Measurements from ENCODE around the gene SPEF2. TPM values are rescaled to one million over a fixed set of nuclear protein-coding genes. Genes with fewer than 3 reads are reported as not detected.

The SPEF2 gene
- total and polyA plus RNA-seq, 2 donors from 2014 or later = 7.1 to 19.1 TPM

GRCh38 chr5:35745660-35746059, 128.0 kb downstream of the SPEF2 start:
- Histone ChIP-seq H3K27me3 (ENCODE audit: control insufficient read depth, insufficient read depth, low read length) (no peaks in the 10 kb centered on the region), H3K4me3 (ENCODE audit: low read length in 3 of 3) (no peak overlapping the region), H3K9me3 (ENCODE audit: control insufficient read depth in 2 of 3, insufficient read depth in 1 of 3, low read length in 3 of 3) (no peaks in the 10 kb centered on the region), H3K4me1 (ENCODE audit: control insufficient read depth in 2 of 3, insufficient read depth in 2 of 3, low read depth in 1 of 3, low read length in 3 of 3) (no peaks in the 10 kb centered on the region), H3K36me3 (ENCODE audit: control insufficient read depth in 2 of 3, insufficient read depth in 3 of 3, low read length in 3 of 3) (no peaks in the 10 kb centered on the region), H3K9ac (ENCODE audit: low read length in 3 of 3) (no peak overlapping the region), H3K27ac (ENCODE audit: low read depth in 2 of 2, low read length in 2 of 2) (no peak overlapping the region)
- FAIRE-seq (no peak), DNase-seq (no peak)
- intact Hi-C loops (cut with DNase I) = no loop called here
- TF ChIP-seq CTCF (IDR thresholded peaks at IDR 0.05; ENCODE audit: borderline replicate concordance, extremely low read depth, insufficient read depth) = no peak

DNA sequence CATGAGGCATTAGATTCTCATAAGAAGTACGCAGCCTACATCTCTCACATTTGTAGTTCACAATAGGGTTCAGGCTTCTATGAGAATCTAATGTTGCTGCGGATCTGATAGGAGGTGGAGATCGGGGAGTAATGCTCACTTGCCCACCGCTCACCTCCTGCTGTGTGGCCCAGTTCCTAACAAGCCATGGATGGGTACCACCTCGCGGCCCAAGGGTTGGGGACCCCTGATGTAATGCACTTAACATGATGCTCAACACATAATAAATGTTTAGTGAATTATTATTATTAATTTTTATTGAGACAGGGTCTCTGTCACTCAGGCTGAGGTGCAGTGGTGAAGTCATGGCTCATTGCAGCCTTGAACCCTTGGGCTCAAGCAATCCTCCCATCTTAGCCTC, 134.3 kb downstream of the SPEF2 start:
- Histone ChIP-seq H3K4me3 (ENCODE audit: low read length in 3 of 3) (no peak overlapping the region), H3K27ac (ENCODE audit: low read depth in 2 of 2, low read length in 2 of 2) (no peak overlapping the region), H3K9ac (ENCODE audit: low read length in 3 of 3) (no peak overlapping the region), H3K36me3 (ENCODE audit: control insufficient read depth in 2 of 3, insufficient read depth in 3 of 3, low read length in 3 of 3) (no peaks in the 10 kb centered on the region), H3K9me3 (ENCODE audit: control insufficient read depth in 2 of 3, insufficient read depth in 1 of 3, low read length in 3 of 3) (no peaks in the 10 kb centered on the region), H3K27me3 (ENCODE audit: control insufficient read depth, insufficient read depth, low read length) (no peaks in the 10 kb centered on the region), H3K4me1 (ENCODE audit: control insufficient read depth in 2 of 3, insufficient read depth in 2 of 3, low read depth in 1 of 3, low read length in 3 of 3) (no peaks in the 10 kb centered on the region)
- FAIRE-seq (no peak), DNase-seq (no peak)
- no peak for TF ChIP-seq CTCF (IDR thresholded peaks at IDR 0.05; ENCODE audit: borderline replicate concordance, extremely low read depth, insufficient read depth)
- intact Hi-C loops (cut with DNase I) = no loop called here

GRCh38 chr5:35753500-35753899, 135.8 kb downstream of the SPEF2 start:
- Histone ChIP-seq H3K4me3 (ENCODE audit: low read length in 3 of 3) (no peak overlapping the region), H3K27ac (ENCODE audit: low read depth in 2 of 2, low read length in 2 of 2) (no peak overlapping the region), H3K9ac (ENCODE audit: low read length in 3 of 3) (no peak overlapping the region), H3K9me3 (ENCODE audit: control insufficient read depth in 2 of 3, insufficient read depth in 1 of 3, low read length in 3 of 3) (no peaks in the 10 kb centered on the region), H3K36me3 (ENCODE audit: control insufficient read depth in 2 of 3, insufficient read depth in 3 of 3, low read length in 3 of 3) (no peaks in the 10 kb centered on the region), H3K27me3 (ENCODE audit: control insufficient read depth, insufficient read depth, low read length) (no peaks in the 10 kb centered on the region), H3K4me1 (ENCODE audit: control insufficient read depth in 2 of 3, insufficient read depth in 2 of 3, low read depth in 1 of 3, low read length in 3 of 3) (no peaks in the 10 kb centered on the region)
- FAIRE-seq (no peak), DNase-seq (no peak)
- no peak for TF ChIP-seq CTCF (IDR thresholded peaks at IDR 0.05; ENCODE audit: borderline replicate concordance, extremely low read depth, insufficient read depth)
- intact Hi-C loops (cut with DNase I) = no loop called here

- FAIRE-seq = no peak
- DNase-seq = no peak
- Histone ChIP-seq H3K9me3 (ENCODE audit: control insufficient read depth in 2 of 3, insufficient read depth in 1 of 3, low read length in 3 of 3) (no peaks in the 10 kb centered on the region), H3K9ac (ENCODE audit: low read length in 3 of 3) (no peak overlapping the region), H3K27me3 (ENCODE audit: control insufficient read depth, insufficient read depth, low read length) (no peaks in the 10 kb centered on the region), H3K4me3 (ENCODE audit: low read length in 3 of 3) (no peak overlapping the region), H3K4me1 (ENCODE audit: control insufficient read depth in 2 of 3, insufficient read depth in 2 of 3, low read depth in 1 of 3, low read length in 3 of 3) (no peaks in the 10 kb centered on the region), H3K27ac (ENCODE audit: low read depth in 2 of 2, low read length in 2 of 2) (no peak overlapping the region), H3K36me3 (ENCODE audit: control insufficient read depth in 2 of 3, insufficient read depth in 3 of 3, low read length in 3 of 3) (no peaks in the 10 kb centered on the region)
- no peak for TF ChIP-seq CTCF (IDR thresholded peaks at IDR 0.05; ENCODE audit: borderline replicate concordance, extremely low read depth, insufficient read depth)
- intact Hi-C loops (cut with DNase I) = no loop called here
These were observed 136.8 kb downstream of the SPEF2 start for GRCh38 chr5:35754481-35754880.

Measured in kidney (tissue), 14 donors.